ENCODE measurements around the gene SESN1. TPM values are rescaled to one million over a fixed set of nuclear protein-coding genes. Genes with fewer than 3 reads are reported as not detected.

The SESN1 gene
- total RNA-seq, 4 donors from 2014 or later: 73.3 to 253 (median 128) TPM

DNA sequence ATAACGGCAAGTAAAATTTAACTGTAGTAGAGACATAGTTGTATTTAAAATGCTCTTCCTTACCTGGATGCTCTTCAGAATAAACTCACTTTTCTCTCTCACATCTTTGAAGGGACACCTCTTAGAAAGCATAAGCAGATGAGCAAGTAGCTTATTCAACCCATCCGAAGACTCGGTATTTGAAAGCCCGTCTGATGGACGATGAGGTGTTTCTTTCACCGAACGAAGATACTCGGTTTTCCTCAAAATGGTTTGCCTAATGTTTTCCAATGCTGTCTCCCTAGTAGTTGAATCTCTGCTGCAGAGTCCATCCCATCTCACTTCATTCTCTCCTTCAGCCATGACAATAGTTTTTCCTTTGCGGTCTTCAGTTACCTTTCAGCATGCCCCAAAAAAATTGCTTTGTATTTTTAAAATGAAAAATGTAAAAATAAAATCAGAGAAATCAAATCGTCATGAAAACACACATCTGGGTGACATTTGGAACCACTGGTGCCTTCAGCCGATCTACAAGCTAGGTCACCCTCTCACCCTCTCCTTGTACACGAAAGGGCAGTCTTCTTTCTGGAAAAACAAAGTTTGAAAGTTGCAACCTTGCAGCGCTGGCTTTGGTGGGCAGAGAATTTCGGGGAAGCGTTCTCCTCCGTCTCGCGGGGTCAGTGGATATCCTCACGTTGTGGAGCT lies 772 bp downstream of the SESN1 start:
- intact Hi-C loops (cut with DNase I; ENCODE audit: low total_unique reads) (loop anchor here (1.0 to 10.0 kb wide), 8 partner anchors 85 to 1419 kb away; partner anchors contain the start of genes OSTM1 and SNX3), in situ Hi-C loops (cut with MboI; ENCODE audit: low sequenced_read_pairs in 4 of 4) (loop anchor here in 2 of 4 donors (10.0 to 25.0 kb wide), 2 partner anchors 291 to 432 kb away; partner anchors contain the start of gene CD164 (in 2 of the 2))
- Histone ChIP-seq H3K27me3 (no peaks in the 10 kb centered on the region), H3K36me3 (no peaks in the 10 kb centered on the region), H3K27ac (peak overlapping the region; percentile 93 to 98 (median 96)), H3K4me3 (peak overlapping the region; percentile 67 to 90 (median 82)), H3K4me1 (peaks cover 22 to 55% of the 10 kb centered on the region in 2 donors), H3K9me3 (no peaks in the 10 kb centered on the region)
- TF ChIP-seq POLR2A (IDR thresholded peaks at IDR 0.05): no peak
- TF ChIP-seq, protein P1, sequence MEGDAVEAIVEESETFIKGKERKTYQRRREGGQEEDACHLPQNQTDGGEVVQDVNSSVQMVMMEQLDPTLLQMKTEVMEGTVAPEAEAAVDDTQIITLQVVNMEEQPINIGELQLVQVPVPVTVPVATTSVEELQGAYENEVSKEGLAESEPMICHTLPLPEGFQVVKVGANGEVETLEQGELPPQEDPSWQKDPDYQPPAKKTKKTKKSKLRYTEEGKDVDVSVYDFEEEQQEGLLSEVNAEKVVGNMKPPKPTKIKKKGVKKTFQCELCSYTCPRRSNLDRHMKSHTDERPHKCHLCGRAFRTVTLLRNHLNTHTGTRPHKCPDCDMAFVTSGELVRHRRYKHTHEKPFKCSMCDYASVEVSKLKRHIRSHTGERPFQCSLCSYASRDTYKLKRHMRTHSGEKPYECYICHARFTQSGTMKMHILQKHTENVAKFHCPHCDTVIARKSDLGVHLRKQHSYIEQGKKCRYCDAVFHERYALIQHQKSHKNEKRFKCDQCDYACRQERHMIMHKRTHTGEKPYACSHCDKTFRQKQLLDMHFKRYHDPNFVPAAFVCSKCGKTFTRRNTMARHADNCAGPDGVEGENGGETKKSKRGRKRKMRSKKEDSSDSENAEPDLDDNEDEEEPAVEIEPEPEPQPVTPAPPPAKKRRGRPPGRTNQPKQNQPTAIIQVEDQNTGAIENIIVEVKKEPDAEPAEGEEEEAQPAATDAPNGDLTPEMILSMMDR (IDR thresholded peaks at IDR 0.05 in 4 of 5, conservative IDR thresholded peaks at IDR 0.05 in 1 of 5): no peak
- DNase-seq: no peak
- ATAC-seq: no peak

DNA sequence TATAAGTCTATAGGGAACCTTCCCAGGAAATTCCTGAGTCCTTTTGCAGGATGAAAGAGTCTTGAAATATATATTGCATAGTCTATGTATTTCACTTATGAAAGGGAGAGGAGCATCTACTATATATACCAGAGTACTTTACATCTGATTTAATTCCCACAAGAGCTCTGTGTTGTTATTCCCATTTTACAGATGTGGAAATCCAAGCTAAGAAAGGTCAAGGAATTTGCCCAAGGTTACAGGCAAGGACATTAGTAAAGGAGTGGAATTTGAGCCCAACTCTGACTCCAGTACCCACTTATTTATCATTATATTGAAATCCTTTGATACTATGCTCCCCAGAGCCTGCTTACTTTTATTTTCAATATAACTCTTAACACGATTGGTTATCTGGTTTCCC lies 2.6 kb downstream of the SESN1 start:
- Histone ChIP-seq H3K4me3 (peak overlapping the region; percentile 67 to 90 (median 82)), H3K9me3 (no peaks in the 10 kb centered on the region), H3K27ac (peak overlapping the region; percentile 93 to 98 (median 96)), H3K4me1 (peaks cover 34 to 68% of the 10 kb centered on the region in 2 donors), H3K36me3 (peaks cover 0 to under 1% of the 10 kb centered on the region in 2 donors), H3K27me3 (no peaks in the 10 kb centered on the region)
- no peak for ATAC-seq
- intact Hi-C loops (cut with DNase I; ENCODE audit: low total_unique reads) (loop anchor here (5.0 to 10.0 kb wide), 5 partner anchors 220 to 1417 kb away; partner anchors contain the start of genes OSTM1 and SNX3), in situ Hi-C loops (cut with MboI; ENCODE audit: low sequenced_read_pairs in 4 of 4) (loop anchor here in 2 of 4 donors (10.0 to 25.0 kb wide), 2 partner anchors 293 to 430 kb away; partner anchors contain the start of gene CD164 (in 2 of the 2))
- DNase-seq: no peak
- no peak for TF ChIP-seq POLR2A (IDR thresholded peaks at IDR 0.05)
- TF ChIP-seq, protein P1 (IDR thresholded peaks at IDR 0.05 in 4 of 5, conservative IDR thresholded peaks at IDR 0.05 in 1 of 5): no peak

DNA sequence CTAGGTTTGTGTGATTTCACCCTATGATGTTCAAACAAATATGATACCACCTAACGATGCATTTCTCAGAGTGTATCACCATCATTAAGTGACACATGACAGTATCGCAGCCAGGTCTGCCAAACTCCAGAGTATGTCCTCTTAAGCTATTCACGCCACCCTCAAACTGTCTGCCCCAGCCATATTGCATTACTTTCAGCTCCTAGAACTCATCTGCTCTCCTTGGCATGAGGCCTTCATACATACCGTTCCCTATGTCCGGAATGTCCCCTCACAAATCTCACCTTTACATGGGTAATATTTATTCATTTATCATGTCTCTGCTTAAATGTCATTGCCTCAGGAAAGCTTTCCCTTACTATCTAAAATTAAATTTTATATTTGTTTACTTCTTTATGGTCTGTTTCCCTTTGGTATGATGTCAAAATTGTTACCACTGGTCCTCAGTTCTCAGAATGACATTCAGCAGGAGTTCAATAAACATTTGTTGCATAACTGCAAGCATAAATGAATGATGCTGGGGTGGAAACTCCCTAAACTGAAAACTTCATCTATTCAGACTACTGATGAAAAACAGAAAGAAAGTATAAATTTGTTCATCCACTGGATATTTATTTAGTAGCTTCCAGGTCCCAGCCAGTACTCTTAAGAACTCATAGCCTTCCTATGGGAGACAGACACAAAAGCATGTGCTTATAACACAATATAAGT lies 3.2 kb downstream of the SESN1 start:
- in situ Hi-C loops (cut with MboI; ENCODE audit: low sequenced_read_pairs in 4 of 4): loop anchor here in 2 of 4 donors (10.0 to 25.0 kb wide), 2 partner anchors 293 to 429 kb away; partner anchors contain the start of gene CD164 (in 2 of the 2)
- ATAC-seq (peak; percentile 51 to 53), DNase-seq (peak; percentile 85 to 86)
- Histone ChIP-seq H3K4me3 (peak overlapping the region; percentile 67 to 90 (median 82)), H3K27ac (peak overlapping the region; percentile 93 to 98 (median 96)), H3K36me3 (peaks cover 0 to 5% of the 10 kb centered on the region in 2 donors), H3K27me3 (no peaks in the 10 kb centered on the region), H3K9me3 (no peaks in the 10 kb centered on the region), H3K4me1 (peaks cover 35 to 66% of the 10 kb centered on the region in 2 donors)
- TF ChIP-seq, protein P1 (IDR thresholded peaks at IDR 0.05 in 4 of 5, conservative IDR thresholded peaks at IDR 0.05 in 1 of 5): no peak
- peak in 1 of 2 donors; percentile 17 for TF ChIP-seq POLR2A (IDR thresholded peaks at IDR 0.05)
- intact Hi-C loops (cut with DNase I; ENCODE audit: low total_unique reads): loop anchor here (5.0 to 10.0 kb wide), 5 partner anchors 221 to 1417 kb away; partner anchors contain the start of genes OSTM1 and SNX3

DNA sequence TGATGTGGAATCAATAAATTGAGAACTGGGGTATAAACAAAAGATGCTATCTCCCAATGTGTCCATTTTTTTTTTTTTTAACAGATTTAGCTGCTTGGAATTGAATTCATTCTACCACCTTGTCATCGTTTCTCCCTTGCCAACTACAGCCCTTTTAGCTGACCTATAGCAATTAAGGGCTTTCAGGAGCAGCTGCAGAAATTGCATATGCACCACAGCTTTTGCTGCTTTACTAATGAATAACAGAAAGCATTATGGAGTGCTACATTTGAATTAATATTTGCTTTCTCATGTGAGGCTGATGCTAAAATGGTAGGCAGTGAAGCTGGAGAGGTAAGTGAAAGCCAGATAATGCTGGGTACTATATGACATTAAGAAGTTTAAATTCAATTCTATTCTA lies 5.7 kb downstream of the SESN1 start:
- ATAC-seq: no peak
- no peak for DNase-seq
- Histone ChIP-seq H3K4me1 (peaks cover 42 to 72% of the 10 kb centered on the region in 2 donors), H3K9me3 (no peaks in the 10 kb centered on the region), H3K27ac (peak overlapping the region; percentile 93 to 98 (median 96)), H3K27me3 (no peaks in the 10 kb centered on the region), H3K4me3 (peak overlapping the region; percentile 0 to 90 (median 82)), H3K36me3 (peaks cover 0 to 11% of the 10 kb centered on the region in 2 donors)
- intact Hi-C loops (cut with DNase I; ENCODE audit: low total_unique reads) (no loop called here), in situ Hi-C loops (cut with MboI; ENCODE audit: low sequenced_read_pairs in 4 of 4) (loop anchor here in 2 of 4 donors (10.0 to 25.0 kb wide), 2 partner anchors 74 to 427 kb away; no protein-coding TSS in a partner anchor)
- no peak for TF ChIP-seq POLR2A (IDR thresholded peaks at IDR 0.05)
- TF ChIP-seq, protein P1 (IDR thresholded peaks at IDR 0.05 in 4 of 5, conservative IDR thresholded peaks at IDR 0.05 in 1 of 5): no peak
